KG1 (cell line): ENCODE data around the gene ACP4.

ENCODE experiments used
- DNase-seq: peaks from one replicate; lab custom pipeline; 2025; lab: John Stamatoyannopoulos, UW

Gene ACP4

DNA sequence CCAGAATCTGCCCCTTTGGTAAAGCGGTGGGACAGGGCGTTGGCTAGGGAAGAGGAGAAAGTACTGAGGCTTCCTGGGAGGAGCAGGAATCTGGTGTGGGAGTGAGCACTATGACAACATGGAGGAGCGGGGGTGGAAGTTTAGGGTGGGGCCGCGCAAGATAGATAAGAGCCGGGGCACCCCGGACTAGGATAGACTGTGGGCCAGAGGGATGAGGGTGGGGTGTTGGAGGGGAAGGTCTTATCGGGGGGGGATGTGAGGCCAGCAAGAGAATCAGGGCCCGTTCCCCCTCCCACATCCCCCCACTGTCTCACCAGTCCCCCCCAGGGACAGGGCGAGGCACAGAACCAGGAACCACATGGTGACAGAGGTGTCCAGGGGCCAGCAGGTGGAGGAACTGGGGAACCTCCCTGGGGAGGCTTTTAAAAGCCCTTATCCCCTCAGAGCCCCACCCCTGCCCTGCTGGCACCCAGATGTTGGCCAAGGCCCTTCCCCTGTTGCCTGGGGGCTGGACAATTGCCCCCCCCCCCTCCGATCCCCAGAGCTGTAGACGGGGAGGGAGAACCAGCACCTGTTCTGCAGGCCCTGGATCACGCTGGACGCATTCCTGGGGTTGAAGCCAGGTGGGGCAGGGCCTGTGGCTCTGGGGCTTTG lies 33.3 kb downstream of the ACP4 start, which contains the start of gene KLK1:
KLK1 (minus strand) TSS at position 399 of the 654 bp plus-strand sequence; CDS start at position 360, 39 bp downstream.
- DNase-seq = no peak

DNA sequence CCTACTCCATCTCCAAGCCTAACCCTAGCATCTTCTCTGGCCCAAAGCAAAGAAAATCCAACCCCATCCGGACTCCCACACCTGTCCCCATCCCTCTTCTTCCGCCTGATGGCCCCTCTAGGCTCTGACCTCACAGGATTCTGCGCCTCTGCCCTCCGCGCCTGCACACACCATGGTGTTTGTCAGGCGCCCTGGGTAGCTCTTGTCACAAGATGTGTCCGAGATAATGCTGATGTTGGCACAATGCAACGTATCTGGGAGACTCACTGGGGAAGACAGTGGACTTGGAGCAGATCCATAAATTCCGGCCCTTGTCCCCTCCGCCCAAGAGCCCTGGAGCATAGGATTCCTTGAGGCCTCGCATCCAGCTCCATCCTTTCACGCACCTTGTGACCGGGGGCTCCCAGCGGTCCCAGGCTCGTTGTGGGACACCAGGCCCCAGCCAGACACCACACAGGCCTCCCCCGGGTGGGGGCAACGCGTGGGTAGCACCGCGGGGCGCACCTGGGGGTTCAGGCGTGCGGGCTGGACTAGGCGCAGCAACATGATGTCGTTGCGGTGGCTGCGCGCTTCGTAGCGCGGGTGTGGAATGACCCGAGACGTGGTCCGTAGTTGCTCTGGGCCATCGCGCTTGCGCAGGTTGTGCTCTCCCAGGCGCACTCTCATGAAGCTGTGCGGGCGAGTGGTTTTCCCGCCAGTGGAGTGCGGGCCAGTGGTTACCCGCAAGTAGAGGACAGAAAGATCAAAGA lies 36.5 kb downstream of the ACP4 start:
- DNase-seq = no peak

DNA sequence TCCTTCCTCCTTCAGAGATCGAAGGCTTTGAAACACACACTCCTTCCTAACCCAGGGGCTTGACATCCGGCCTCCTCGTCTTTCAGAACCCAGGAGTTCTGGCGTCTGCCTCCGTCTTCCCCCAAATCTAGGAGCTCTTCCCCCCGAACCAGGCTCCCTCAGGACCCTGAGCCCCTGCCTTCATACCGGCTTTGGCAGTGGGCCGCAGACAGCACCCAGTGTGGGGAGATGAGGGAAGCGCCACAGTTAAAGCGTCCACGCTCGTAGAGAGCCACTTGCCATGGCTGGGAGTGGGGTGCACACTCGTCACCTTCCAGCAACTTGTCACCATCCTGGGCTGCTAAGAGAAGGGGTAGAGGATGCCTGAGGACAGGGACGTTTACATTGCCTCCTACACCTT lies 37.3 kb downstream of the ACP4 start:
- DNase-seq = no peak

GRCh38 chr19:50829801-50830200 lies 39.6 kb downstream of the ACP4 start:
- no peak for DNase-seq

GRCh38 chr19:50830266-50831025 lies 40.2 kb downstream of the ACP4 start:
- no peak for DNase-seq

- DNase-seq = no peak
These were observed 40.8 kb downstream of the ACP4 start for GRCh38 chr19:50831026-50831396.

DNA sequence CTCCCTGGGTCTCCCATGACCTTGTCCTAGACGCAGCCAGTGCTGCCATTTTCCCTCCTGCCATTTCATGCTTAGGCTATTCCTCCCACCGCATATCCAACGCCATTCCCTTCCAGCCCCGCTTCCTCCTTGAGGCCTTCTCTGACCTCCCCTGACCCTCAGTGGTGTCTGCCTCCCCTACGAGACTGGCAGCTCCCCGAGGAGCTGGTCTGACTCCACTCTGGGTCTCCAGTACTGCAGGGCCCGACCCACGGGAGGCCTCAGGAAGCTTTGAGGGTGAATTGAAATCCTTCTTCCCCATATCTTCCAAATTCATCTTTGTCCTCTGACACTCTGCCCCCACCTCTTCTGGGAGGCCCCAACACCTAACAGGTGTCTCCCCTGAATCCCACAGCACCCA lies 42.5 kb downstream of the ACP4 start:
- DNase-seq = no peak

DNA sequence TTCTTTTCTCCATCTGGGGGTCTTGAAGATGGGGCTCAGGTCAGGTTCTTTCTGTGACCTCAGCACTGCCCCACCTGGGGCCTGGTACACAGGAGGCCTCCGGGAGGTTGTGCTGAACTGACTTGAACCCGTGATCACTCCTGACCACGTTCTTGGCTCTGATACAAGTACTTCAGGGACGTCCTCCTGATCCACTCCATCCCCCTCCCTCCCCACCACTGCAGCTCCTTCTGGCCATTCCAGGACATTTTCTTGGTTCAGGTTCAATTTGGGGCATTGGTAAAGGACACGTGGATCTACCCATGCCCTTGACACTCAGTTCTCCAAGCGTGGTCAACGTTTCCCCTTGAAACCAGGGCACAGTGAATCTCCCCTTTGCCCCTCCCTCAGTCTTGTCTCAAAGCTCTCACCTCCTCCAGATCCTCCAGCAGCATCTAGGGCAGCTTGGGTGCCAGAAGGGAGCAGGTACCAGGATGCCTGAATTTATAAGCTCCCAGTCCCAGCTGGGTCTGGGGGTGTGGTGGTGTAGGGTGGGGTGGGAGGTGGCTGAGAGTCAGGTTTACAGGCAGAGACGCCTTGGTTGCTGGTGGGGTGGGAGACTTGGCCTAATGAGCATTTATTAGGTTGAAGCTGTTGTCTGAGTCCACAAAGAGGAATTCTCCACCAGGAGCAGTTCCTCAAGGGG lies 43.0 kb downstream of the ACP4 start, which contains the start of gene KLK15:
KLK15 (minus strand) TSS at position 458 of the 685 bp plus-strand sequence. CDS start 2,082 bp downstream, outside the sequence.
- DNase-seq = no peak

DNA sequence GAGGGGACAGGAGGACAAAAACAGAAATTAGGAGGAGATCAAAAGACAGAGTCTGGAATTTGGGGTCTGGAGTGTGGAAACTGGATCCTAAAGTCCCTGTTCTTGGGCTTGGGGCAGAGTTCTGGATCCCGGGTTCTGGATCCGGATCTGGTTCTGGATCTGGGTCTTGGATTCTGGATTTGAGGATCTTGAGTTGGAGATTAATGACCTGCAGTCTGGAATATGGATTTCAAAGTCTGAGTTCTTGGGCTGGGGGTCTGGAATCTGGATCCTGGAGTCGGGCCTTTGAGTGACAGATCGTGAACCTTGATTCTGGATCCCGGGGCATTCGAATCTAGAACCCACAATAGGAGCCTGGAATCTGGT lies 43.6 kb downstream of the ACP4 start:
- DNase-seq = no peak

- DNase-seq = no peak
These were observed 45.0 kb downstream of the ACP4 start for GRCh38 chr19:50835103-50835784.

- DNase-seq = no peak
These were observed 45.7 kb downstream of the ACP4 start for GRCh38 chr19:50835785-50836542.

DNA sequence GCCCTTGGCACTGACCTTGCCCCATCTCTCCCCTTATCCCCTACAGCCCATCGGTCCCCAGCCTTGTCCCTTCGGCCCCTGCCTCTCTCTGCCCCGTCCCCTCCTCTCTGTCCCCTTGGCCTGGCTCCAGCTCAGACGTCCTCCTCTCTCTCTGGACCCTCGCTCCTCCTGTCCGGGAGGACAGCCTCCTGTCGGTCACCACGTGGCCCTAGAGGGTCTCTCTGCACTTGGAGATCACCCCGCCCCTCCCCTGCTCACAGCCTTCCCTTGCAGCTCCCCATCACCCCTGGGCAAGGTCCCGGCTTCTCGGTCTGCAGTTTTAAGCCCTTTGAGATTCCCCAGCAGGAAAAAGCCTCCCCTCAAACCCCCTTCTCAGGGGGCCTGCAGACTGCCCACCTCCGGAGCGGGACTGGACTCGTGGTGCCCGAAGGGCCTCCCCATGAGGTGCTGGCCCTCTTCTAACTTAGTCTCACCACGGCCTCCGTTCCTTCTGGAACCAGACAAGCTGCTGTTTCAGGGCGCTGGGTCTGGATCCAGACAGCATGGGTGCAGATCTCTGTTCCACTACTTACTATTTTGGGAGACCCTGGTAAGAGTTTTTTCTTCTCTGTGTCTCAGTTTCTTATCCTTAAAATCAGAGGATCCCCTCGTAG lies 46.5 kb downstream of the ACP4 start:
- no peak for DNase-seq

- DNase-seq = no peak
These were observed 47.1 kb downstream of the ACP4 start for GRCh38 chr19:50837300-50837699.

GRCh38 chr19:50838239-50838638 lies 48.0 kb downstream of the ACP4 start:
- DNase-seq = no peak

GRCh38 chr19:50839712-50840655 lies 49.8 kb downstream of the ACP4 start:
- no peak for DNase-seq

DNA sequence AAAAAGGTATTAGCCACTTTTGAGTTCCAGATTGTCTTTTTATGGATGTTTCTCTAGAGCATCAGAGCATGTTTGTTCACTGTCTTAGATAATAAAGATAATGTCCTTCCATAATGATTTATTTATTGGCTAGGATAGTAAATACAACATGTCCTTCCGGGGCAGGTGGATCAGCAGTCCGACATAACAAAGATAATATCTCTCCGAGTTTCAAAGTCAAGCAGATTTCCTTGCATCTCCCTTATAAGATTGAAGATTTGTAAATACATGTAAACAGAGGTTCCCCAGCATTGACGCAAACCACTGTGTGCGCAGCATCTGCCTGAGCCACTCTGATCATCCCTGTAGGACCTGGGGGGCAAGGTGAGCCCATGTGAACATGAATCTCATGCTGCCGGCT lies 51.9 kb downstream of the ACP4 start:
- DNase-seq = no peak

- DNase-seq = no peak
These were observed 53.0 kb downstream of the ACP4 start for GRCh38 chr19:50843205-50843604.

- DNase-seq = no peak
These were observed 53.5 kb downstream of the ACP4 start for GRCh38 chr19:50843701-50844221.
